Thyroid gland (tissue), 4 donors: ENCODE measurements around the gene IL34.

Experiments used
- CTCF ChIP-seq, 6 experiments: fragments of 200-600 bp in 3 of 6; fragments of 450-650 bp in 3 of 6; sonication (generic) in 3 of 6; IDR thresholded peaks; one replicate each; pipeline ENCODE4 v1.5.1; 2016 to 2019; ENCODE audit warnings: antibody characterized with exemption in 6 of 6, mild to moderate bottlenecking in 2 of 6, inconsistent platforms in 1 of 6, moderate library complexity in 1 of 6
- POLR2A ChIP-seq, 2 donors: fragments of 450-650 bp; IDR thresholded peaks; one replicate each; pipeline ENCODE4 v1.6.1; 2017; ENCODE audit warnings: antibody characterized with exemption in 2 of 2, mild to moderate bottlenecking in 2 of 2, moderate library complexity in 1 of 2

- TF ChIP-seq POLR2A (IDR thresholded peaks at IDR 0.05) (no peak), CTCF (IDR thresholded peaks at IDR 0.05) (no peak)
Observed at GRCh38 chr16:70600730-70601129, 45.6 kb upstream of the IL34 start.
